SKM-1 (cell line): ENCODE results near the gene IVNS1ABP.
A peak's percentile ranks its signal among the peaks of the same experiment; 100 is the strongest.
"Not testable (repeated sequence)": the region's sequence is repeated elsewhere in the genome, so short reads cannot be mapped to it uniquely, and the experiment has no call there.

ENCODE experiments used
- DNase-seq: peaks from one replicate; lab custom pipeline; 2025; ENCODE audit not compliant: unreplicated experiment; lab: John Stamatoyannopoulos, UW

The IVNS1ABP gene

GRCh38 chr1:185334182-185334581, 17.1 kb upstream of the IVNS1ABP start:
- no peak for DNase-seq

GRCh38 chr1:185328255-185328654, 11.2 kb upstream of the IVNS1ABP start:
- peak; percentile 21 for DNase-seq

DNA sequence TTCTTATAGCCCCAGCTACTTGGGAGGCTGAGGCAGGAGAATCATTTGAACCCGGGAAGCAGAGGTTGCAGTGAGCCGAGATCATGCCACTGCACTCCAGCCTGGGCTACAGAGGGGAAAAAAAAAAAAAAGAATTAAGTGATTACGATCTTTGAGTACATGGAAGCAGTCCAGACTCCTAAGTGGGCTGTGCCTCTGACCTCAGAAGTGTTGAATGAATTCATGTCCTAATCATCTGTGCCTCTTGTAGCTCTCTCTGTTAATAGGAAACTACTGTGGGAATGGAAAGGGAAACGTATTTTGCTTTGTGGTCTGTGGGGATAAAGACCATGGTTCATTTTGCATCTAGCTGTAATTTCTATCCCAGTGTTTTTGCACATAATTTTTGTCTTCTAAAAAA, 8.4 kb upstream of the IVNS1ABP start:
- DNase-seq, result no peak

DNA sequence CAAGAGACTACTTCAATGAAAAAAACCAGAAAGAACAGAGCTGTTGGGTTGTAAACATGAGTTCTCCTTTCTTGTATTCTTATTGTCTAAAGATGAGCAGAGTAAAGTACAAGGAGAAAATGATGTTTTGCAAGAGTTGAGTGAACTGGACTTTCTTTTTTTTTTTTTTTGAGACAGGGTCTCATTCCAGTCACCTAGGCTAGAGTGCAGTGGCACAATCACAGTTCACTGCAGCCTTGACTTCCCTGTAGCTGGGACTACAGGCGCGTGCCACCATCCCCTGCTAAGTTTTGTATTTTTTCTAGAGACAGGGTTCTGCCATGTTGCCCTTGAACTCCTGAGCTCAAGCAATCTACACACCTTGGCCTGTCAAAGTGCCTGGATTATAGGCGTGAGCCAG, 7.1 kb upstream of the IVNS1ABP start:
- no peak for DNase-seq

GRCh38 chr1:185322636-185323035, 5.6 kb upstream of the IVNS1ABP start:
- no peak for DNase-seq

DNA sequence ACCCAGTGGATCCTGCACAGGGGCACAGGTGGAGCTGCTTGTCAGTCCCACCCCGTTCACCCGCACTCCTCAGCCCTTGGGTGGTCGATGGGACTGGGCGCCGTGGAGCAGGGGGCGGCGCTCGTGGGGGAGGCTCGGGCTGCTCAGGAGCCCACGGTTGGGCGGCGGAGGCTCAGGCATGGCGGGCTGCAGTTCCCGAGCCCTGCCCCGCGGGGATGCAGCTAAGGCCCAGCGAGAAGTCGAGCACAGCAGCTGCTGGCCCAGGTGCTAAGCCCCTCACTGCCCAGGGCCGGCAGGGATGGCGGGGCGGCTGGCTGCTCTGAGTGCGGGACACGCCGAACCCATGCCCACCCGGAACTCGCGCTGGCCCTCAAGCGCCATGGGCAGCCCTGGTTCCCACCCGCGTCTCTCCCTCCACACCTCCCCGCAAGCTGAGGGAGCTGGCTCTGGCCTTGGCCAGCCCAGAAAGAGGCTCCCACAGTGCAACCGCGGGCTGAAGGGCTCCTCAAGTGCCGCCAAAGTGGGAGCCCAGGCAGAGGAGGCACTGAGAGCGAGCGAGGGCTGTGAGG, 4.7 kb upstream of the IVNS1ABP start:
- DNase-seq, result not testable (repeated sequence)

DNA sequence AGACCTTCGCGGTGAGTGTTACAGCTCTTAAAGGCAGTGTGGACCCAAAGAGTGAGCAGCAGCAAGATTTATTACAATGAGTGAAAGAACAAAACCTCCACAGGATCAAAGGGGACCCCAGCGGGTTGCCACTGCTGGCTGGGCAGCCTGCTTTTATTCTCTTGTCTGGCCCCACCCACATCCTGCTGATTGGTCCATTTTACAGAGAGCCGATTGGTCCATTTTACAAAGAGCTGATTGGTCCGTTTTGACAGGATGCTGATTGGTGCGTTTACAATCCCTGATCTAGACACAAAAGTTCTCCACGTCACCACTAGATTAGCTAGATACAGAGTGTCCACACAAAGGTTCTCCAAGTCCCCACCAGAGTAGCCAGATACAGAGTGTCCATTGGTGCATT, 4.1 kb upstream of the IVNS1ABP start:
- not testable (repeated sequence) for DNase-seq

DNA sequence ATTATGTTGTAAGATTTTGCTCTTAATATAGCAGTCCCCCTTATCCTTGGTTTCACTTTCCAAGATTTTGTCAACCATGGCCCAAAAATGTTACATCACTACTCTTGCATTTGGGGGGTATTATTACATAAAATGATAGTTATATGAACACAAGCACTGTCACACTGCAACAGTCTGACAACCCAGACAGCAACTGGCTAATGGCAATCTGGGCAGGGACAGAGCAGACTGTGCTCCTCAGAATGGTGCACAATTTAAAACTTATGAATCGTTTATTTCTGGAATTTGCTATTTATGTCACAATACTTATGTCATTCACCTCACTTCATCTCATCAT, 2.1 kb upstream of the IVNS1ABP start:
- no peak for DNase-seq

DNA sequence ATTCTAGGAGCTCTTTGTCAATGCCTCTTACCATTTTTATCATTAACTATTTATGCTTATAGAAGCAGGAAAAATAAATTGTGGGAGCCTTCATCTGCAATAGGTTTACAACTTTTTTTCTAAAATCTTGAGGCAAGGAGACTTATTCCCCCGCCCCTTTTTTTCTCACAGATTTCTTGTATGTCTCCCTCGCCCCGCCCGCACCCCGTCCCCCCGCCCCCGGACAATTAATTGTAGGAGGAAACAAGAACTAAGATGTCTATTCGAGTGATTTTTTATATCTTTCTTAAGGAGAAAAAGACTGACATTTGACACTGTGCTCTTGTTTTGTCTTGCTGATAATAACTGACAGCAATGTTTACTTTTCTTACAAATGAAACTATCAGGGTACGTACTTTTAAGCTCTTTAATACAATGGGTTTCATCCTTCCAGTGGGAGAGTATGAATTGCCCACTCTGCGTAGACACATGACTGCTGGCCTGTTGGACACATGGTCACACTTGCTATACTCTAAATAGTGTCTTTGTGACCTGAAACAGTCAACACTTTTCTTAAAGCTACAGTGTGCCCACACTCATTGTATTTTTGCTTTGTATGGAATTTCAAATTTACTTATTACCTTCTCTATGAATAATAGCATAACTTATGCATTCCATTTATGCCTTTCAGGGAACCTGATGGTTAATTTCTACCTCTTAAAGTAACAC, 1.5 kb upstream of the IVNS1ABP start:
- no peak for DNase-seq

DNA sequence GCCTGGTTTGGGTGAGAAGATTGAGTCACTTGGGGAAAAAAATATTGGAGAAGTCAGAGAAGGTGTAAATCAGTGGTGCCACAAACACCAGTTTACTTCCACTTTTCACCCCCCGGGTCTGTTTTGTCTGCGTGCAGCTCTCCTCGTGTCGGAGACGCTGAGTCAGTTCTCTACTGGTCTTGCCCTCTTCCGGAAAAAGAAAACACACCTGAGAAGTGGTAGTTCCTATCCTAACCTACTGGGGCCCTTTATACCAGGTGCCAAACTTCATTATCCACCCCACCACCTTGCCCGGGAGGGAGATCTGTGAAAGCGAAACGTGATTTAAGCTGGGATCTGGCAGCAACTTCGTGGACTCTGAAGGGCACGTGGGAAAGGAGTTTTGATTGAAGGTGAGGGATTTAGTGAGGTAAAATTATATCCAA, 855 bp upstream of the IVNS1ABP start:
- no peak for DNase-seq

DNA sequence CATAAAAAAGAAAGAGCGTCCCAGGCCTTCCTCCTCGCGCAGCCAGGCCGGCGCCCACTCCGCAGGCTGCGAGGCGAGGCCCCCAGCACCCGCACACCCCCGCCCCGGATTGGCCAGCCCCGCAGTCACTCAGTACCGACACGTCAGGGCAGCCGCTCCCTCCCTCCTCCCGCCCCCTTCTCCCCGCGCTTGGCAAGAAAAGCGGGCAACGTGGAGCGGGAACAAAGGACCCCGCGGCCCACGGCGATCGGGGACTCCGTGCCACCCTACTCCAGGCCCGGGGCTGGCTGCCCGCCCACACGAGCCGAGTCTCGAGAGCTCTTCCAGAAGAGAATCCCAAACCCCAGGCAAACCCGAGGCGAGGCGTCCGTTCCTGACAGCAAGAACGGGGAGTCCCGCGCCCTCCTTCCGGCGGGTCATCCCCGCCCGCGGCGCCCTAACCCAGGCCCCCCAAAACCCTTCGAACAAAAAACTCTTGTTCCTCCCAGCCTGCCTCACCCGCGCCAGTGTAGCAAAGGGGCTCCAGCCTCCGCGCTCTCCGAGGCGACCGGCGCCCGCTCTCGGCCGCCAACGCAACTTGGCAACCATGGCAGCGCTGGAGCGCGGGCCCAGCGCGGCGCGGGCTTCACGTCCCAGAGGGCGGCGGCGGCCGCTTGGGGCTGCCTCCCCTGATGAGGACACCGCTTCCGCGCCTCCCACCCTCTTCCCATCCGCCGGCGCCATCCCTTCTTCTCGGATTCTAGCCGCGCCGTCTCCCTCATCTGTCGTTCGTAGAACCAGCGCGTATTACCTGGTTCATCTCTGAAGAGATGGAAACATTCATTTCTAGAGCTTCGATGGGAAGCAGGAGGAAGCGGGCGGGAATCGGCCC, 645 bp downstream of the IVNS1ABP start:
- DNase-seq, result peak; percentile 68

- no peak for DNase-seq
Measured at GRCh38 chr1:185315445-185316071, 1.5 kb downstream of the IVNS1ABP start.

DNA sequence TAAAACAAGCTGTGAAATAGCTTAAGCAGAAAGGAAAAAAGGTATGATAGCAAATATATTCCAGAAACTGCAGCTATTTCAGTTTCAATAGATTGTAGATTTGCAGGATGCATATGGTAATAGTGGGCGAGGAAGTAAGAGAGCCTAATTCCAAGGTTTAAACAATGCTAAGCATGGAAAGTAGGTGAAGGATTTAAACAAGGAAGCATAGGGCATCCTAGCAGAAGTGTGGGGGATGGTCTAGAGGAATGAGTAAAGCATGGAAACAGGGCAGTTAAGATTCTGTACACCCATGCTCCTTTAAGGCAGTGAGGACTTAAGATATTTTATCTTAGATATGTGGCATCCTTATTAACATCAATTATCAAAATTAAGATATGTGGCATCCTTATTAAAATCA, 2.6 kb downstream of the IVNS1ABP start:
- DNase-seq, result no peak

DNA sequence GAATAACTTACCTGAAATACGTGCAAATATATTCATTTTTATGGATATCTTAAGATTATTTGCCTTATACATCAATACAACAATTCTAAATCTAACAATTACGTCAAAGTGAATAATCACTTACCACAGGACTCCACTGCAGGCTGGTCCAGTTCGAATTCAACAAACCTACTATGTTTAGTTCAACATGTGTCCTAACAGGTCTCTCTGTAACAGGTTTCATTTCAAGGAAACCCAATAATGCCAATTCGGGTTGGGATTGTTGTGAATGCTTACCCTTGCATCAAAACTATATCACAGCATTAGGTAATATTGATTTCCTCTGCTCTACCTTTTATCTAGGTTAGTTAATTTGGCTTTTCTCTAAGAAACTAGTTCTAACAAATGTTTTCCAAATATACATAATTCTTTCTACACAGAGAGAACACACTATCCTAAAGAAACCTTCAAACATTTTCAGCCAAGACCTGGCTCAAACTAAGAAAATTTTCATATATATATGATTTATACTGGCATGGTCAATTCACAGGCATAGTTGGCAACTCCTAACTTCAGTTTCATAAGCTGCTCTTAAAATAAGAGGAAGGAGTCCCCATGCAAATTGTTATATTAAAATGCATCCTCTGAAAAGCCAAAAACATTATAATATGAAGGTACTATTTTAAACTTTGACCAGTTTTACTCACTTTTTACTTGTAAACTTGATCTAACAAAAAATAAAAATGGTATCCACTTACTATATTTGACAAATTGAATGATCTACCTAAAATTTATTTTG, 4.5 kb downstream of the IVNS1ABP start:
- no peak for DNase-seq

- DNase-seq, result no peak
Measured at GRCh38 chr1:185311589-185312225, 5.3 kb downstream of the IVNS1ABP start.

- DNase-seq, result no peak
Measured at GRCh38 chr1:185309566-185309965, 7.5 kb downstream of the IVNS1ABP start.

- no peak for DNase-seq
Measured at GRCh38 chr1:185308126-185308525, 8.9 kb downstream of the IVNS1ABP start.

- no peak for DNase-seq
Measured at GRCh38 chr1:185305419-185305818, 11.6 kb downstream of the IVNS1ABP start.

GRCh38 chr1:185300152-185300551, 16.9 kb downstream of the IVNS1ABP start:
- DNase-seq, result no peak

DNA sequence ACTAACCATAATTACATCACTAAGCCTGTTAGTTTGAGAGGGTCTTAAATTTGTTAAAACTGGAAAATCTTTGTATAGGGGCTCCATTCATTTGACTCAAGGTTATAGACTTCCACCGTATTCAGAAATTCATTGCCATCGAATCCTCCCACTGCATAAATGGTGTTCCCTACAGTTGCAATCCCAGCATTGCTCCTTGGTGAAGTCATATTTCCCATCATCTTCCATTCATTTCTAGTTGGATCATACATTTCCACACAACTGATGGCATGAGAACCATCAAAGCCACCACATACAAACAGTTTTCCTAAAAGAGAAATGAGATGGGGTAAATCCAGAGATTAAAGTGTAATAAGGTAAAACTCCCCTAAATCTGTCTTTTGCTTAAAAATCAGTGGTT, 19.1 kb downstream of the IVNS1ABP start:
- no peak for DNase-seq
